Measurements from ENCODE around the gene DSG4. TPM values are rescaled to one million over a fixed set of nuclear protein-coding genes. Genes with fewer than 3 reads are reported as not detected.

The DSG4 gene
- total and polyA plus RNA-seq, 2 of the 4 experiments (the other 2 are of a cell fraction): not detected

DNA sequence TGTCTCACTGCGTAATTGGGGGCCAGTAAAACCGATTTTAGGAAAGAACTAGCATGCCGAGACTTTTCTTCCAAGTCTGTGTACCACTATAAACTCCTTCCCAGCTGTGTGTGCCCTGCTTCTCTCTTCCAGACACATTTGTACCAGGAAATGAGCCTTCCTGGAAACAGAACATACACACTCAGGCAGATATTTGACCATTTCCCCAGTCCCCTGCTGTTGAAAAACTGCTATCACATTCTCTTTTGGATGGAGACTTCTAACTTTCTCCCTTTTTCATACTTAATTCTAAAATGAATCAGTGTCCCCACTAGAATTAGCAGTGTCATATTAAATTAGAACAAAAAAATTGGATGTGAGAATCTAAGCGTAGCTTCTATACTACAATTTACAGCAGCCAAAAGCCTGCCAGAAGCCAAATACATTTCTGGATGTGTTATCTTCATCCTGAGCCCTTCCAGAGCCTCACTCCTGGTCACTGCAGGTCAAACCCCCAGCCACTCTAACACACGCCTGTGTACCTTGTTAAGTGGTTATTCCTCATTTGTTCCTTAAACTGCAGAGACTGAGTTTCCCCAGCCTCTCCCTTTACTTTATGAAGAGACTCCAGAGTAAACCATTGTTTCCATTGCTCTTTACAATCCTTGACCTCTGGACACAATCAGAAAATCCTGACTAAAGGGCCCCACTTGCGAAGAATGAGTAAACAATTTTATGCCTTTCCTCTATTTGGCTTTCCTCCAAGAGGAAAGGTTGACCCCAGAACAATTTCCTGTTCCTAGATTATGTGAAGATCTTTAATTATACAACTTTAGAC lies 20.4 kb downstream of the DSG4 start:
- CTCF ChIA-PET: no interaction called here
- no peaks in the 10 kb centered on the region for H3K4me1 ChIP-seq (ENCODE audit: control insufficient read depth, insufficient read depth, low read length)
- no peak overlapping the region for H3K4me3 ChIP-seq (ENCODE audit: insufficient read depth, low read depth, low read length)
- H4K5ac ChIP-seq (ENCODE audit: low read depth, low read length): no peak overlapping the region
- no peaks in the 10 kb centered on the region for H4K20me1 ChIP-seq (ENCODE audit: insufficient read depth, low read length)
- no peak overlapping the region for H4K8ac ChIP-seq (ENCODE audit: low read depth in 2 of 2, low read length in 2 of 2)
- H2BK20ac ChIP-seq (ENCODE audit: low read depth, low read length): no peak overlapping the region
- no peak for ATAC-seq (ENCODE audit: low read depth)
- H3K56ac ChIP-seq (ENCODE audit: extremely low read depth, insufficient read depth, low read length): no peak overlapping the region
- H2AK5ac ChIP-seq (ENCODE audit: low read depth, low read length): no peak overlapping the region
- no peaks in the 10 kb centered on the region for H3K36me3 ChIP-seq (ENCODE audit: control insufficient read depth, insufficient read depth, low read length)
- TF ChIP-seq BHLHE40 (IDR thresholded peaks at IDR 0.05; ENCODE audit: low read depth, low read length): no peak
- TF ChIP-seq FOS (IDR thresholded peaks at IDR 0.05; ENCODE audit: low read depth, low read length): no peak
- TF ChIP-seq, protein P1, sequence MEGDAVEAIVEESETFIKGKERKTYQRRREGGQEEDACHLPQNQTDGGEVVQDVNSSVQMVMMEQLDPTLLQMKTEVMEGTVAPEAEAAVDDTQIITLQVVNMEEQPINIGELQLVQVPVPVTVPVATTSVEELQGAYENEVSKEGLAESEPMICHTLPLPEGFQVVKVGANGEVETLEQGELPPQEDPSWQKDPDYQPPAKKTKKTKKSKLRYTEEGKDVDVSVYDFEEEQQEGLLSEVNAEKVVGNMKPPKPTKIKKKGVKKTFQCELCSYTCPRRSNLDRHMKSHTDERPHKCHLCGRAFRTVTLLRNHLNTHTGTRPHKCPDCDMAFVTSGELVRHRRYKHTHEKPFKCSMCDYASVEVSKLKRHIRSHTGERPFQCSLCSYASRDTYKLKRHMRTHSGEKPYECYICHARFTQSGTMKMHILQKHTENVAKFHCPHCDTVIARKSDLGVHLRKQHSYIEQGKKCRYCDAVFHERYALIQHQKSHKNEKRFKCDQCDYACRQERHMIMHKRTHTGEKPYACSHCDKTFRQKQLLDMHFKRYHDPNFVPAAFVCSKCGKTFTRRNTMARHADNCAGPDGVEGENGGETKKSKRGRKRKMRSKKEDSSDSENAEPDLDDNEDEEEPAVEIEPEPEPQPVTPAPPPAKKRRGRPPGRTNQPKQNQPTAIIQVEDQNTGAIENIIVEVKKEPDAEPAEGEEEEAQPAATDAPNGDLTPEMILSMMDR (conservative IDR thresholded peaks at IDR 0.05; ENCODE audit: low read depth, low read length): no peak
- no peak for TF ChIP-seq MAFK (IDR thresholded peaks at IDR 0.05; ENCODE audit: low read depth, low read length)
- H2BK15ac ChIP-seq (ENCODE audit: low read depth, low read length): no peak overlapping the region
- no TSS peak for BruUV-seq (replicated peaks)
- intact Hi-C loops (cut with micrococcal nuclease): no loop called here
- H2BK120ac ChIP-seq (ENCODE audit: low read depth, low read length): no peak overlapping the region
- no peaks in the 10 kb centered on the region for H3K9me3 ChIP-seq (ENCODE audit: control insufficient read depth, insufficient read depth, low read length)
- H3K4me2 ChIP-seq (ENCODE audit: low read depth, low read length): no peak overlapping the region
- no peak overlapping the region for H3K27ac ChIP-seq (ENCODE audit: insufficient read depth, low read length)
- WGBS, 2 experiments (ENCODE audit: extremely low coverage in 2 of 2, insufficient read length in 1 of 2): 63% methylated on average over 3 of the region's 6 CpGs; no CpG with 5 or more reads in 1 of the 2 experiments
- no peak overlapping the region for H2AFZ ChIP-seq (replicated peaks; ENCODE audit: low read length, poor library complexity)
- dilution Hi-C loops (cut with HindIII; ENCODE audit: low sequenced_read_pairs, unreplicated experiment): no loop called here
- H3K9ac ChIP-seq (ENCODE audit: low read depth, low read length): no peak overlapping the region
- no peaks in the 10 kb centered on the region for H3K27me3 ChIP-seq (ENCODE audit: control insufficient read depth, insufficient read depth, low read length)
- POLR2A ChIA-PET (ENCODE audit: unreplicated experiment): no interaction called here
- H3K9me1 ChIP-seq (ENCODE audit: insufficient read depth, low read length): no peaks in the 10 kb centered on the region
- H3K4ac ChIP-seq (ENCODE audit: low read depth, low read length): no peak overlapping the region
- no peak overlapping the region for H3K18ac ChIP-seq (ENCODE audit: low read depth, low read length)
- H2BK5ac ChIP-seq (ENCODE audit: low read depth, low read length, poor library complexity, severe bottlenecking): no peak overlapping the region
- no peak overlapping the region for H3K23ac ChIP-seq (ENCODE audit: low read depth, low read length)
- H3K14ac ChIP-seq (replicated peaks; ENCODE audit: low read depth, low read length): no peak overlapping the region
- H4K91ac ChIP-seq (ENCODE audit: insufficient read depth, low read depth, low read length): no peak overlapping the region
- in situ Hi-C loops (cut with MboI; ENCODE audit: low sequenced_read_pairs): no loop called here
- no peak for DNase-seq
- no peak overlapping the region for H2AK9ac ChIP-seq (replicated peaks; ENCODE audit: low read depth, low read length, poor library complexity)
- H3K79me1 ChIP-seq (ENCODE audit: low read depth in 1 of 2, low read length in 2 of 2): no peaks in the 10 kb centered on the region
